ENCODE results near the gene SUSD1.

SUSD1 gene

GRCh38 chr9:112059966-112060320, 115.2 kb downstream of the SUSD1 start:
- no peak for TF ChIP-seq CREB1 (IDR thresholded peaks at IDR 0.05; ENCODE audit: low read depth)
- TF ChIP-seq REST (IDR thresholded peaks at IDR 0.05; ENCODE audit: low read depth) = no peak
- TF ChIP-seq FOXM1 (IDR thresholded peaks at IDR 0.05; ENCODE audit: borderline replicate concordance, low read depth) = no peak
- no peak for TF ChIP-seq NFIC (IDR thresholded peaks at IDR 0.05)
- no peak for TF ChIP-seq USF1 (IDR thresholded peaks at IDR 0.05)
- no peak for TF ChIP-seq CEBPB (IDR thresholded peaks at IDR 0.05)
- TF ChIP-seq MAX (IDR thresholded peaks at IDR 0.05) = no peak
- TF ChIP-seq TAF1 (IDR thresholded peaks at IDR 0.05; ENCODE audit: low read depth) = no peak
- no peak for TF ChIP-seq EGR1 (IDR thresholded peaks at IDR 0.05)
- no peak for TF ChIP-seq TCF12 (IDR thresholded peaks at IDR 0.05; ENCODE audit: low read depth)
- no peak for TF ChIP-seq TEAD4 (IDR thresholded peaks at IDR 0.05)
- TF ChIP-seq RAD21 (IDR thresholded peaks at IDR 0.05; ENCODE audit: low read depth) = no peak
- no peak for TF ChIP-seq ZBTB7A (IDR thresholded peaks at IDR 0.05; ENCODE audit: low read depth)
- no peak for TF ChIP-seq YY1 (IDR thresholded peaks at IDR 0.05; ENCODE audit: low read depth)
- no peak for TF ChIP-seq EP300 (IDR thresholded peaks at IDR 0.05; ENCODE audit: borderline replicate concordance)

- no peak for TF ChIP-seq CREB1 (IDR thresholded peaks at IDR 0.05; ENCODE audit: low read depth)
- TF ChIP-seq TEAD4 (IDR thresholded peaks at IDR 0.05) = no peak
- no peak for TF ChIP-seq EP300 (IDR thresholded peaks at IDR 0.05; ENCODE audit: borderline replicate concordance)
- no peak for TF ChIP-seq FOXM1 (IDR thresholded peaks at IDR 0.05; ENCODE audit: borderline replicate concordance, low read depth)
Measured at GRCh38 chr9:112059145-112059965, 115.7 kb downstream of the SUSD1 start.

GRCh38 chr9:112056996-112057395, 118.1 kb downstream of the SUSD1 start:
- TF ChIP-seq ZBTB7A (IDR thresholded peaks at IDR 0.05; ENCODE audit: low read depth) (no peak), CREB1 (IDR thresholded peaks at IDR 0.05; ENCODE audit: low read depth) (no peak), EGR1 (IDR thresholded peaks at IDR 0.05) (no peak), CEBPB (IDR thresholded peaks at IDR 0.05) (no peak), USF1 (IDR thresholded peaks at IDR 0.05) (no peak), TCF12 (IDR thresholded peaks at IDR 0.05; ENCODE audit: low read depth) (no peak), TAF1 (IDR thresholded peaks at IDR 0.05; ENCODE audit: low read depth) (no peak), RAD21 (IDR thresholded peaks at IDR 0.05; ENCODE audit: low read depth) (no peak), EP300 (IDR thresholded peaks at IDR 0.05; ENCODE audit: borderline replicate concordance) (no peak), NFIC (IDR thresholded peaks at IDR 0.05) (no peak), FOXM1 (IDR thresholded peaks at IDR 0.05; ENCODE audit: borderline replicate concordance, low read depth) (no peak)

- TF ChIP-seq REST (IDR thresholded peaks at IDR 0.05; ENCODE audit: low read depth) = no peak
- no peak for TF ChIP-seq NFIC (IDR thresholded peaks at IDR 0.05)
Measured at GRCh38 chr9:112054916-112055315, 120.2 kb downstream of the SUSD1 start.

- TF ChIP-seq TCF12 (IDR thresholded peaks at IDR 0.05; ENCODE audit: low read depth) (no peak), EGR1 (IDR thresholded peaks at IDR 0.05) (no peak), FOXM1 (IDR thresholded peaks at IDR 0.05; ENCODE audit: borderline replicate concordance, low read depth) (no peak), TEAD4 (IDR thresholded peaks at IDR 0.05) (no peak), YY1 (IDR thresholded peaks at IDR 0.05; ENCODE audit: low read depth) (no peak), USF1 (IDR thresholded peaks at IDR 0.05) (no peak), RAD21 (IDR thresholded peaks at IDR 0.05; ENCODE audit: low read depth) (no peak)
Measured at GRCh38 chr9:112051812-112052211, 123.3 kb downstream of the SUSD1 start.
